ENCODE measurements around the gene RBMS1. TPM values are rescaled to one million over a fixed set of nuclear protein-coding genes. Genes with fewer than 3 reads are reported as not detected.
"Not testable (repeated sequence)": the region's sequence is repeated elsewhere in the genome, so short reads cannot be mapped to it uniquely, and the experiment has no call there.

Gene RBMS1
- total RNA-seq, 1 donor from 2014 or later = 10.2 TPM

- FAIRE-seq (no peak), DNase-seq (ENCODE audit: low spot score in 2 of 2) (no peak)
Measured at GRCh38 chr2:160368988-160369930, 124.3 kb downstream of the RBMS1 start.

- no peak for FAIRE-seq
- DNase-seq (ENCODE audit: low spot score in 2 of 2) = no peak
Measured at GRCh38 chr2:160367887-160368286, 125.7 kb downstream of the RBMS1 start.

- FAIRE-seq; DNase-seq (ENCODE audit: low spot score in 2 of 2): not testable (repeated sequence)
Measured at GRCh38 chr2:160367139-160367538, 126.5 kb downstream of the RBMS1 start.

- DNase-seq (ENCODE audit: low spot score in 2 of 2) (no peak), FAIRE-seq (no peak)
Measured at GRCh38 chr2:160366474-160366873, 127.1 kb downstream of the RBMS1 start.

GRCh38 chr2:160365716-160366367 lies 127.8 kb downstream of the RBMS1 start:
- DNase-seq (ENCODE audit: low spot score in 2 of 2) (no peak), FAIRE-seq (no peak)

- no peak for DNase-seq (ENCODE audit: low spot score in 2 of 2)
- FAIRE-seq = no peak
Measured at GRCh38 chr2:160364364-160364763, 129.2 kb downstream of the RBMS1 start.

GRCh38 chr2:160363961-160364360 lies 129.6 kb downstream of the RBMS1 start:
- no peak for FAIRE-seq

GRCh38 chr2:160363055-160363454 lies 130.6 kb downstream of the RBMS1 start:
- DNase-seq (ENCODE audit: low spot score in 2 of 2) = no peak
- FAIRE-seq = no peak

More at GRCh38 chr2:160363961-160364360, 129.6 kb downstream of the RBMS1 start:
- DNase-seq (ENCODE audit: low spot score in 2 of 2) = no peak

- no peak for FAIRE-seq
- DNase-seq (ENCODE audit: low spot score in 2 of 2) = no peak
Measured at GRCh38 chr2:160362541-160362940, 131.1 kb downstream of the RBMS1 start.

- DNase-seq (ENCODE audit: low spot score in 2 of 2) (no peak), FAIRE-seq (no peak)
Measured at GRCh38 chr2:160362018-160362417, 131.6 kb downstream of the RBMS1 start.

- DNase-seq (ENCODE audit: low spot score in 2 of 2) (no peak), FAIRE-seq (no peak)
Measured at GRCh38 chr2:160360089-160360757, 133.4 kb downstream of the RBMS1 start.

- no peak for DNase-seq (ENCODE audit: low spot score in 2 of 2)
Measured at GRCh38 chr2:160358046-160358445, 135.6 kb downstream of the RBMS1 start.

GRCh38 chr2:160356485-160356884 lies 137.1 kb downstream of the RBMS1 start:
- no peak for FAIRE-seq

More at GRCh38 chr2:160358046-160358445, 135.6 kb downstream of the RBMS1 start:
- no peak for FAIRE-seq

GRCh38 chr2:160355080-160355479 lies 138.5 kb downstream of the RBMS1 start:
- FAIRE-seq = no peak
- DNase-seq (ENCODE audit: low spot score in 2 of 2) = no peak

More at GRCh38 chr2:160356485-160356884, 137.1 kb downstream of the RBMS1 start:
- no peak for DNase-seq (ENCODE audit: low spot score in 2 of 2)

- DNase-seq (ENCODE audit: low spot score in 2 of 2) = no peak
- FAIRE-seq = no peak
Measured at GRCh38 chr2:160354677-160355076, 138.9 kb downstream of the RBMS1 start.

GRCh38 chr2:160353813-160354212 lies 139.8 kb downstream of the RBMS1 start:
- no peak for FAIRE-seq
- no peak for DNase-seq (ENCODE audit: low spot score in 2 of 2)

- FAIRE-seq (no peak), DNase-seq (ENCODE audit: low spot score in 2 of 2) (no peak)
Measured at GRCh38 chr2:160353166-160353565, 140.4 kb downstream of the RBMS1 start.

GRCh38 chr2:160352500-160352899 lies 141.1 kb downstream of the RBMS1 start:
- FAIRE-seq (no peak), DNase-seq (ENCODE audit: low spot score in 2 of 2) (no peak)

- FAIRE-seq = no peak
- DNase-seq (ENCODE audit: low spot score in 2 of 2) = no peak
Measured at GRCh38 chr2:160351956-160352355, 141.7 kb downstream of the RBMS1 start.

GRCh38 chr2:160349306-160349705 lies 144.3 kb downstream of the RBMS1 start:
- DNase-seq (ENCODE audit: low spot score in 2 of 2) (no peak), FAIRE-seq (no peak)
